HG03135 (cell line): ENCODE data around the gene MAGI2.
"Not testable (repeated sequence)": the region's sequence is repeated elsewhere in the genome, so short reads cannot be mapped to it uniquely, and the experiment has no call there.

Experiments used
- ATAC-seq: cut with Tn5 transposase; IDR thresholded peaks from one replicate; pipeline ENCODE4 v1.9.1; 2021; ENCODE audit warnings: mild to moderate bottlenecking, moderate library complexity; ENCODE audit not compliant: unreplicated experiment

The MAGI2 gene

GRCh38 chr7:79071187-79071586 lies 382.3 kb downstream of the MAGI2 start:
- not testable (repeated sequence) for ATAC-seq

- no peak for ATAC-seq
These were observed 389.2 kb downstream of the MAGI2 start for GRCh38 chr7:79064187-79064823.

- no peak for ATAC-seq
These were observed 390.3 kb downstream of the MAGI2 start for GRCh38 chr7:79063019-79063698.

- no peak for ATAC-seq
These were observed 393.0 kb downstream of the MAGI2 start for GRCh38 chr7:79060498-79060897.

GRCh38 chr7:79055722-79056415 lies 397.6 kb downstream of the MAGI2 start:
- no peak for ATAC-seq

- no peak for ATAC-seq
These were observed 401.6 kb downstream of the MAGI2 start for GRCh38 chr7:79051915-79052314.

GRCh38 chr7:79050603-79051002 lies 402.9 kb downstream of the MAGI2 start:
- no peak for ATAC-seq

- ATAC-seq: no peak
These were observed 407.4 kb downstream of the MAGI2 start for GRCh38 chr7:79046061-79046460.

GRCh38 chr7:79037001-79037400 lies 416.5 kb downstream of the MAGI2 start:
- no peak for ATAC-seq

- ATAC-seq: no peak
These were observed 417.1 kb downstream of the MAGI2 start for GRCh38 chr7:79036356-79036755.

GRCh38 chr7:79035858-79036257 lies 417.6 kb downstream of the MAGI2 start:
- no peak for ATAC-seq

- no peak for ATAC-seq
These were observed 418.7 kb downstream of the MAGI2 start for GRCh38 chr7:79034730-79035129.

GRCh38 chr7:79019711-79020110 lies 433.8 kb downstream of the MAGI2 start:
- ATAC-seq: not testable (repeated sequence)

- no peak for ATAC-seq
These were observed 441.5 kb downstream of the MAGI2 start for GRCh38 chr7:79011921-79012320.

- no peak for ATAC-seq
These were observed 443.8 kb downstream of the MAGI2 start for GRCh38 chr7:79009647-79010046.

GRCh38 chr7:79008786-79009185 lies 444.7 kb downstream of the MAGI2 start:
- no peak for ATAC-seq

GRCh38 chr7:78996013-78996412 lies 457.5 kb downstream of the MAGI2 start:
- no peak for ATAC-seq

- no peak for ATAC-seq
These were observed 460.1 kb downstream of the MAGI2 start for GRCh38 chr7:78993341-78993740.

GRCh38 chr7:78985509-78985908 lies 468.0 kb downstream of the MAGI2 start:
- no peak for ATAC-seq

- ATAC-seq: no peak
These were observed 470.0 kb downstream of the MAGI2 start for GRCh38 chr7:78983483-78983882.

GRCh38 chr7:78970440-78970916 lies 483.0 kb downstream of the MAGI2 start:
- ATAC-seq: no peak

- ATAC-seq: no peak
These were observed 484.5 kb downstream of the MAGI2 start for GRCh38 chr7:78968951-78969350.
